Measurements from ENCODE around the gene PIK3C2G. TPM values are rescaled to one million over a fixed set of nuclear protein-coding genes. Genes with fewer than 3 reads are reported as not detected.

Gene PIK3C2G
- total RNA-seq, 2 donors from 2014 or later, result 2.9 to 13.5 TPM

GRCh38 chr12:18653465-18653864 lies 392.1 kb downstream of the PIK3C2G start:
- 19 to 21% methylated on average over 1 of the region's 1 CpG for WGBS, 2 donors
- ATAC-seq (no peak), DNase-seq (no peak)
- Histone ChIP-seq H3K27ac (no peak overlapping the region), H3K27me3 (no peaks in the 10 kb centered on the region), H3K36me3 (replicated peaks in 1 of 2; ENCODE audit: insufficient read depth in 1 of 2, low read depth in 2 of 2) (no peaks in the 10 kb centered on the region), H3K9me3 (no peaks in the 10 kb centered on the region), H3K4me1 (no peaks in the 10 kb centered on the region), H3K4me3 (no peak overlapping the region)
- TF ChIP-seq POLR2A (IDR thresholded peaks at IDR 0.05) (no peak), CTCF (IDR thresholded peaks at IDR 0.05) (no peak)
- intact Hi-C loops (cut with DNase I), result no loop called here

- intact Hi-C loops (cut with DNase I), result no loop called here
- 52 to 58% methylated on average over 4 of the region's 4 CpGs for WGBS, 2 donors
- DNase-seq, result no peak
- H3K9me3 ChIP-seq, result no peaks in the 10 kb centered on the region
- H3K27ac ChIP-seq, result no peak overlapping the region
- ATAC-seq, result no peak
- H3K27me3 ChIP-seq, result no peaks in the 10 kb centered on the region
- H3K4me1 ChIP-seq, result no peaks in the 10 kb centered on the region
- no peaks in the 10 kb centered on the region for H3K36me3 ChIP-seq (replicated peaks in 1 of 2; ENCODE audit: insufficient read depth in 1 of 2, low read depth in 2 of 2)
- no peak overlapping the region for H3K4me3 ChIP-seq
- TF ChIP-seq CTCF (IDR thresholded peaks at IDR 0.05) (no peak), POLR2A (IDR thresholded peaks at IDR 0.05) (no peak)
Measured at GRCh38 chr12:18655351-18655750, 394.0 kb downstream of the PIK3C2G start.

GRCh38 chr12:18658179-18658578 lies 396.9 kb downstream of the PIK3C2G start:
- H3K4me1 ChIP-seq, result no peaks in the 10 kb centered on the region
- DNase-seq (no peak), ATAC-seq (no peak)
- intact Hi-C loops (cut with DNase I), result no loop called here
- no peaks in the 10 kb centered on the region for H3K9me3 ChIP-seq
- H3K27ac ChIP-seq, result no peak overlapping the region
- no peaks in the 10 kb centered on the region for H3K27me3 ChIP-seq
- WGBS, 2 donors, result 54 to 67% methylated on average over 2 of the region's 2 CpGs
- no peak for TF ChIP-seq POLR2A (IDR thresholded peaks at IDR 0.05)
- TF ChIP-seq CTCF (IDR thresholded peaks at IDR 0.05), result no peak
- H3K4me3 ChIP-seq, result no peak overlapping the region
- no peaks in the 10 kb centered on the region for H3K36me3 ChIP-seq (replicated peaks in 1 of 2; ENCODE audit: insufficient read depth in 1 of 2, low read depth in 2 of 2)

- H3K27ac ChIP-seq, result no peak overlapping the region
- no peaks in the 10 kb centered on the region for H3K36me3 ChIP-seq (replicated peaks in 1 of 2; ENCODE audit: insufficient read depth in 1 of 2, low read depth in 2 of 2)
- TF ChIP-seq POLR2A (IDR thresholded peaks at IDR 0.05) (no peak), CTCF (IDR thresholded peaks at IDR 0.05) (no peak)
- H3K27me3 ChIP-seq, result no peaks in the 10 kb centered on the region
- no peak for DNase-seq
- H3K4me1 ChIP-seq, result no peaks in the 10 kb centered on the region
- H3K9me3 ChIP-seq, result no peaks in the 10 kb centered on the region
- no peak overlapping the region for H3K4me3 ChIP-seq
- intact Hi-C loops (cut with DNase I), result no loop called here
- no peak for ATAC-seq
Measured at GRCh38 chr12:18658829-18659228, 397.5 kb downstream of the PIK3C2G start.

GRCh38 chr12:18676141-18676540 lies 414.8 kb downstream of the PIK3C2G start:
- H3K27me3 ChIP-seq, result no peaks in the 10 kb centered on the region
- intact Hi-C loops (cut with DNase I), result no loop called here
- DNase-seq, result no peak

More at GRCh38 chr12:18676141-18676540, 414.8 kb downstream of the PIK3C2G start:
- no peak for ATAC-seq
- no peak overlapping the region for H3K4me3 ChIP-seq
- no peaks in the 10 kb centered on the region for H3K4me1 ChIP-seq
- no peak overlapping the region for H3K27ac ChIP-seq
- no peaks in the 10 kb centered on the region for H3K9me3 ChIP-seq
- no peaks in the 10 kb centered on the region for H3K36me3 ChIP-seq (replicated peaks in 1 of 2; ENCODE audit: insufficient read depth in 1 of 2, low read depth in 2 of 2)
- no peak for TF ChIP-seq POLR2A (IDR thresholded peaks at IDR 0.05)
- no peak for TF ChIP-seq CTCF (IDR thresholded peaks at IDR 0.05)
